C4-2B (cell line): ENCODE measurements around the gene NNMT.

Source experiments
- CTCF ChIP-seq: fragments of 450-650 bp; conservative IDR thresholded peaks from 2 replicates; pipeline ENCODE4 v1.5.1; 2017; ENCODE audit warnings: mild to moderate bottlenecking
- ZFX ChIP-seq: fragments of 450-650 bp; IDR thresholded peaks from 2 replicates; pipeline ENCODE4 v1.6.1; 2017

GRCh38 chr11:114330373-114330772, 34.2 kb downstream of the NNMT start:
- TF ChIP-seq CTCF, result no peak
- no peak for TF ChIP-seq ZFX
